Measurements from ENCODE around the gene SKAP1. TPM values are rescaled to one million over a fixed set of nuclear protein-coding genes. Genes with fewer than 3 reads are reported as not detected.

The SKAP1 gene
- polyA plus RNA-seq, 3 donors: 0.13 to 1.0 (median 0.52) TPM

DNA sequence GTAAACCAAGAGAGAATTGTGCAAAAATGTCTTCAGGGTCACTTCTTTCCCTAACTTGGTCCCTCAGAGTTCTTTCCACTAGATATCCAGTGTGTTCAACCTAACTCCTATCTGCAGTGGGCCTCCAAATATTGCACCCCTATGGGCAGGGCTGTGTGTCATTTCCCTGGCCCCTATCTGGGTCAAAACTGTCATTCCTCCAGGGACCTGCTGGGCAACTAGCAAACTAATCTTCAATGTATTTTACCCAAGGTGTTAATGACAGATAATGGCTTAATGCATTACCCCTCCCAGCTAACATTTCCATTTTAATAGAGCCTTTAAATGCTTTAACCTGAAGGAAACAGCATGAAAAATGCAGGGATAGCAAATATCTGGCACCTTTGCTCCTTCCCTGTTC, 25.8 kb upstream of the SKAP1 start:
- intact Hi-C loops (cut with micrococcal nuclease): loop anchor here in 1 of 2 donors (10.0 kb wide), 1 partner anchor 431 kb away; no protein-coding TSS in a partner anchor
- H3K4me3 Mint-ChIP-seq: no peak overlapping the region
- peaks cover 0 to 6% (median 0%) of the 10 kb centered on the region in 7 donors for H3K9me3 Mint-ChIP-seq
- Histone ChIP-seq H3K36me3 (replicated peaks in 1 of 2; ENCODE audit: control insufficient read depth in 1 of 2, insufficient read depth in 2 of 2, low read length in 2 of 2) (no peaks in the 10 kb centered on the region), H3K79me2 (ENCODE audit: insufficient read depth, low read length) (no peaks in the 10 kb centered on the region), H3K27ac (ENCODE audit: low read depth in 1 of 2, low read length in 2 of 2) (no peak overlapping the region), H3K4me3 (replicated peaks in 1 of 3; ENCODE audit: low read depth in 2 of 3, low read length in 3 of 3) (no peak overlapping the region), H3K9ac (ENCODE audit: insufficient read depth, low read length, poor library complexity, severe bottlenecking) (no peak overlapping the region), H3K9me3 (replicated peaks in 1 of 2; ENCODE audit: control insufficient read depth in 1 of 2, insufficient read depth in 1 of 2, low read length in 2 of 2) (no peaks in the 10 kb centered on the region), H2AFZ (ENCODE audit: insufficient read depth, low read depth, low read length, poor library complexity, severe bottlenecking) (no peak overlapping the region), H4K20me1 (ENCODE audit: insufficient read depth, low read length) (no peaks in the 10 kb centered on the region), H3K4me1 (ENCODE audit: control insufficient read depth in 1 of 2, insufficient read depth in 2 of 2, low read length in 2 of 2) (no peaks in the 10 kb centered on the region), H3K4me2 (replicated peaks; ENCODE audit: extremely low read depth, low read length, poor library complexity, severe bottlenecking) (no peak overlapping the region), H3K27me3 (ENCODE audit: control insufficient read depth in 2 of 2, insufficient read depth in 2 of 2, low read length in 2 of 2) (peaks cover 31% of the 10 kb centered on the region in 2 donors)
- peaks cover 22 to 46% (median 22%) of the 10 kb centered on the region in 3 donors for H3K27me3 Mint-ChIP-seq (ENCODE audit: low read depth in 3 of 3)
- H3K27ac Mint-ChIP-seq: no peak overlapping the region
- H3K4me1 Mint-ChIP-seq: peaks cover 6% of the 10 kb centered on the region
- no peaks in the 10 kb centered on the region for H3K36me3 Mint-ChIP-seq
- DNase-seq: no peak
- TF ChIP-seq, protein P1, sequence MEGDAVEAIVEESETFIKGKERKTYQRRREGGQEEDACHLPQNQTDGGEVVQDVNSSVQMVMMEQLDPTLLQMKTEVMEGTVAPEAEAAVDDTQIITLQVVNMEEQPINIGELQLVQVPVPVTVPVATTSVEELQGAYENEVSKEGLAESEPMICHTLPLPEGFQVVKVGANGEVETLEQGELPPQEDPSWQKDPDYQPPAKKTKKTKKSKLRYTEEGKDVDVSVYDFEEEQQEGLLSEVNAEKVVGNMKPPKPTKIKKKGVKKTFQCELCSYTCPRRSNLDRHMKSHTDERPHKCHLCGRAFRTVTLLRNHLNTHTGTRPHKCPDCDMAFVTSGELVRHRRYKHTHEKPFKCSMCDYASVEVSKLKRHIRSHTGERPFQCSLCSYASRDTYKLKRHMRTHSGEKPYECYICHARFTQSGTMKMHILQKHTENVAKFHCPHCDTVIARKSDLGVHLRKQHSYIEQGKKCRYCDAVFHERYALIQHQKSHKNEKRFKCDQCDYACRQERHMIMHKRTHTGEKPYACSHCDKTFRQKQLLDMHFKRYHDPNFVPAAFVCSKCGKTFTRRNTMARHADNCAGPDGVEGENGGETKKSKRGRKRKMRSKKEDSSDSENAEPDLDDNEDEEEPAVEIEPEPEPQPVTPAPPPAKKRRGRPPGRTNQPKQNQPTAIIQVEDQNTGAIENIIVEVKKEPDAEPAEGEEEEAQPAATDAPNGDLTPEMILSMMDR (IDR thresholded peaks at IDR 0.05): no peak

DNA sequence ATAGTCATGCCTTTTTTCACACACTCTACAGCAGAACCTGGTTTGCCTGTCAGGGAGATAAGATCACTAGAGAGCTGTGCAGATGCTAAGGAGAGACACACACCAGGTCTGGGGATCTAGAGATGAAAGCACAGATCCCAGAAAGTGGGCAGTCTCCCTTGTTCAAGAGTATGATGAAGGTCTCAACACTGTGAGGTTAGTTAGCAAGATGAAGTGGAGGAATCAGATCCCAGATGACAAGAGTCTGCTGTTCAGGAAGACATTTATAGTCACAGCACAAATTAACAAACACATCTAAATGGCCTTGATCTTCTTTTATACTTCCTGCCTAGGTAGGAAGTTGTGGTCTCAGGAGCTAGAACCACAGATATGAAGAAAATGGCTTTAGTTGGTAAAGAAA, 23.4 kb upstream of the SKAP1 start:
- peaks cover 28 to 59% (median 29%) of the 10 kb centered on the region in 3 donors for H3K27me3 Mint-ChIP-seq (ENCODE audit: low read depth in 3 of 3)
- H3K36me3 Mint-ChIP-seq: no peaks in the 10 kb centered on the region
- Histone ChIP-seq H3K79me2 (ENCODE audit: insufficient read depth, low read length) (no peaks in the 10 kb centered on the region), H2AFZ (ENCODE audit: insufficient read depth, low read depth, low read length, poor library complexity, severe bottlenecking) (no peak overlapping the region), H3K4me2 (replicated peaks; ENCODE audit: extremely low read depth, low read length, poor library complexity, severe bottlenecking) (no peak overlapping the region), H3K9ac (ENCODE audit: insufficient read depth, low read length, poor library complexity, severe bottlenecking) (no peak overlapping the region), H3K27ac (ENCODE audit: low read depth in 1 of 2, low read length in 2 of 2) (no peak overlapping the region), H3K4me3 (replicated peaks in 1 of 3; ENCODE audit: low read depth in 2 of 3, low read length in 3 of 3) (no peak overlapping the region), H4K20me1 (ENCODE audit: insufficient read depth, low read length) (no peaks in the 10 kb centered on the region), H3K9me3 (replicated peaks in 1 of 2; ENCODE audit: control insufficient read depth in 1 of 2, insufficient read depth in 1 of 2, low read length in 2 of 2) (no peaks in the 10 kb centered on the region), H3K36me3 (replicated peaks in 1 of 2; ENCODE audit: control insufficient read depth in 1 of 2, insufficient read depth in 2 of 2, low read length in 2 of 2) (no peaks in the 10 kb centered on the region), H3K4me1 (ENCODE audit: control insufficient read depth in 1 of 2, insufficient read depth in 2 of 2, low read length in 2 of 2) (no peaks in the 10 kb centered on the region), H3K27me3 (ENCODE audit: control insufficient read depth in 2 of 2, insufficient read depth in 2 of 2, low read length in 2 of 2) (peaks cover 26 to 31% of the 10 kb centered on the region in 2 donors)
- H3K27ac Mint-ChIP-seq: peak overlapping the region in 1 of 7 donors; percentile 44
- DNase-seq: no peak
- peak overlapping the region in 1 of 2 donors; percentile 2 for H3K4me3 Mint-ChIP-seq
- TF ChIP-seq, protein P1 (IDR thresholded peaks at IDR 0.05): no peak
- intact Hi-C loops (cut with micrococcal nuclease): loop anchor here in 1 of 2 donors (10.0 kb wide), 1 partner anchor 429 kb away; no protein-coding TSS in a partner anchor
- peaks cover 9% of the 10 kb centered on the region for H3K4me1 Mint-ChIP-seq
- H3K9me3 Mint-ChIP-seq: peaks cover 0 to 6% (median 2%) of the 10 kb centered on the region in 7 donors
